MCF 10A (cell line): ENCODE measurements around the gene L2HGDH. TPM values are rescaled to one million over a fixed set of nuclear protein-coding genes. Genes with fewer than 3 reads are reported as not detected.

Source experiments
- BruUV-seq: library from RNA; stranded (reverse); fragments of 400-500 nt; replicated peaks from 2 replicates; lab custom pipeline; 2021; lab: Mats Ljungman, UMichigan
- CTCF ChIA-PET: fragments of 300-600 bp; sonication (Branson Sonifier 250); formaldehyde crosslinking; extraction: SDS; loops from one replicate; lab custom pipeline; 2021; ENCODE audit warnings: antibody characterized with exemption, inconsistent platforms; lab: Yijun Ruan, JAX
- POLR2A ChIA-PET: fragments of 300-600, 350-650 bp; sonication (Branson Sonifier 250); formaldehyde crosslinking; extraction: SDS; loops from one replicate; lab custom pipeline; 2020; ENCODE audit warnings: antibody characterized with exemption, inconsistent platforms; lab: Yijun Ruan, JAX
- DNase-seq: peaks from one replicate; pipeline ENCODE4 v3.0.0-alpha.2; 2018; ENCODE audit not compliant: unreplicated experiment
- H3K27ac Mint-ChIP-seq: one replicate; pipeline ENCODE4 v1.8.0; 2022; ENCODE audit warnings: mild to moderate bottlenecking, low read depth, mixed read lengths; ENCODE audit not compliant: unreplicated experiment
- H3K27me3 Mint-ChIP-seq: one replicate; pipeline ENCODE4 v1.8.0; 2022; ENCODE audit warnings: mixed read lengths; ENCODE audit not compliant: insufficient read depth, unreplicated experiment
- H3K36me3 Mint-ChIP-seq: one replicate; pipeline ENCODE4 v1.8.0; 2022; ENCODE audit warnings: mild to moderate bottlenecking, moderate library complexity, mixed read lengths; ENCODE audit not compliant: insufficient read depth, unreplicated experiment
- H3K4me1 Mint-ChIP-seq: one replicate; pipeline ENCODE4 v1.8.0; 2022; ENCODE audit warnings: mixed read lengths; ENCODE audit not compliant: insufficient read depth, unreplicated experiment
- H3K4me3 Mint-ChIP-seq: one replicate; pipeline ENCODE4 v1.8.0; 2022; ENCODE audit warnings: mild to moderate bottlenecking, moderate library complexity, mixed read lengths; ENCODE audit not compliant: unreplicated experiment
- H3K9me3 Mint-ChIP-seq: one replicate; pipeline ENCODE4 v1.8.0; 2022; ENCODE audit warnings: mixed read lengths; ENCODE audit not compliant: unreplicated experiment
- CTCF ChIP-seq: fragments of 200-600 bp; IDR thresholded peaks from one replicate; pipeline ENCODE4 v1.8.0; 2022; ENCODE audit warnings: antibody characterized with exemption, mild to moderate bottlenecking; ENCODE audit not compliant: unreplicated experiment
- intact Hi-C: fragments of 100-400 bp; cut with micrococcal nuclease; formaldehyde crosslinking; loops from 2 replicates; pipeline ENCODE4 v1.14.1; 2022
- total RNA-seq: library from RNA; stranded (reverse); gene quantifications from 2 replicates; pipeline ENCODE4 v1.2.3, GENCODE V29; 2022

The L2HGDH gene
- total RNA-seq, 1 experiment from 2014 or later = 7.9 TPM

- no TSS peak for BruUV-seq
- DNase-seq = no peak
- CTCF ChIA-PET = no interaction called here
- TF ChIP-seq CTCF = no peak
- Mint-ChIP-seq H3K4me3 (no peak overlapping the region), H3K4me1 (peaks cover 10% of the 10 kb centered on the region), H3K36me3 (no peaks in the 10 kb centered on the region), H3K9me3 (no peaks in the 10 kb centered on the region), H3K27ac (no peak overlapping the region), H3K27me3 (no peaks in the 10 kb centered on the region)
- intact Hi-C loops = no loop called here
- POLR2A ChIA-PET = interaction anchor here (0.6 kb wide), 1 partner anchor 48 kb away, joined by 3 read pairs; no protein-coding TSS in a partner anchor
Observed at GRCh38 chr14:50222055-50222613, 89.9 kb downstream of the L2HGDH start.

GRCh38 chr14:50218501-50218900, 93.5 kb downstream of the L2HGDH start:
- DNase-seq = no peak
- no TSS peak for BruUV-seq
- POLR2A ChIA-PET = no interaction called here
- H3K27me3 Mint-ChIP-seq = no peaks in the 10 kb centered on the region
- CTCF ChIA-PET = no interaction called here
- peaks cover 6% of the 10 kb centered on the region for H3K4me1 Mint-ChIP-seq
- no peak overlapping the region for H3K27ac Mint-ChIP-seq
- H3K4me3 Mint-ChIP-seq = no peak overlapping the region
- H3K36me3 Mint-ChIP-seq = no peaks in the 10 kb centered on the region
- TF ChIP-seq CTCF = no peak
- intact Hi-C loops = no loop called here
- H3K9me3 Mint-ChIP-seq = no peaks in the 10 kb centered on the region

- POLR2A ChIA-PET = interaction anchor here (0.6 kb wide), 1 partner anchor 16 kb away, joined by 4 read pairs; no protein-coding TSS in a partner anchor
- Mint-ChIP-seq H3K4me1 (peaks cover 13% of the 10 kb centered on the region), H3K36me3 (no peaks in the 10 kb centered on the region), H3K9me3 (no peaks in the 10 kb centered on the region), H3K27me3 (no peaks in the 10 kb centered on the region), H3K27ac (no peak overlapping the region), H3K4me3 (no peak overlapping the region)
- BruUV-seq = no TSS peak
- CTCF ChIA-PET = no interaction called here
- no peak for TF ChIP-seq CTCF
- DNase-seq = no peak
- intact Hi-C loops = no loop called here
Observed at GRCh38 chr14:50215416-50215815, 96.6 kb downstream of the L2HGDH start.

- POLR2A ChIA-PET = no interaction called here
- intact Hi-C loops = no loop called here
- H3K9me3 Mint-ChIP-seq = no peaks in the 10 kb centered on the region
- CTCF ChIA-PET = interaction anchor here (0.6 kb wide), 1 partner anchor 107 kb away, joined by 5 read pairs; no protein-coding TSS in a partner anchor
- H3K27me3 Mint-ChIP-seq = no peaks in the 10 kb centered on the region
- H3K27ac Mint-ChIP-seq = no peak overlapping the region
- no peak for TF ChIP-seq CTCF
- H3K4me1 Mint-ChIP-seq = peaks cover 13% of the 10 kb centered on the region
- H3K4me3 Mint-ChIP-seq = no peak overlapping the region
- no TSS peak for BruUV-seq
- no peak for DNase-seq
- no peaks in the 10 kb centered on the region for H3K36me3 Mint-ChIP-seq
Observed at GRCh38 chr14:50213795-50214194, 98.2 kb downstream of the L2HGDH start.
